Measurements from ENCODE around the gene GTF2H1. TPM values are rescaled to one million over a fixed set of nuclear protein-coding genes. Genes with fewer than 3 reads are reported as not detected.

Gene GTF2H1
- polyA plus RNA-seq, 4 donors = 23.1 to 65.7 (median 27.3) TPM

DNA sequence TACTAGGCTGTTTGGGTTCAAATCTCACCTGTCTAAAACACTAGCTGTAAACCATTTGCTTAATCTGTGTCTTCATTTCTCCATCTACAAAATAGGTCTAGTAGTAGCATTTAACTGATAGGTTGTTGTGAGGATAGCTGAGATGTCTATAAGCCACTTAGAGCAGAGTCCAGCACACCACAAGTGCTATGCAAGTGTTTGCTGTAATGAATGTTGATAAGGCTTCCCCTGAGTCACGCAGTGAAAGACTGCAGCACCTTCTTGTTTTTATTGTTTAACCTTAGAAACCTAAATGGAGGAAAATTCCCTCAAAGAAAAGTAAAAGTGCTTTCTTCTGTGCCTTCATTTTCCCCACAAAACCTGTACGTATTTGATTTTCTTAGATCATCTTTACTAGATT is 48.9 kb downstream of the GTF2H1 start:
- WGBS, 3 donors = 29 to 58% (median 35%) methylated on average over 2 of the region's 2 CpGs
- DNase-seq = peak; percentile 81 to 91
- Histone ChIP-seq H3K4me3 (ENCODE audit: low read depth in 1 of 3, low read length in 3 of 3) (no peak overlapping the region), H3K4me1 (ENCODE audit: control insufficient read depth in 3 of 3, insufficient read depth in 2 of 3, low read depth in 1 of 3, low read length in 2 of 3) (peaks cover 0 to 22% (median 2%) of the 10 kb centered on the region in 3 donors), H3K27ac (ENCODE audit: low read depth in 1 of 3, low read length in 2 of 3) (peak overlapping the region in 2 of 3 donors; percentile 70 to 80), H3K9me3 (ENCODE audit: control insufficient read depth in 2 of 2, insufficient read depth in 1 of 2, low read depth in 1 of 2, low read length in 1 of 2) (no peaks in the 10 kb centered on the region), H3K27me3 (ENCODE audit: control insufficient read depth in 3 of 3, insufficient read depth in 3 of 3, low read length in 3 of 3) (no peaks in the 10 kb centered on the region), H3K36me3 (ENCODE audit: control insufficient read depth in 3 of 3, insufficient read depth in 2 of 3, low read depth in 1 of 3, low read length in 3 of 3) (peaks cover 2 to 6% (median 3%) of the 10 kb centered on the region in 3 donors)
- FAIRE-seq = no peak

DNA sequence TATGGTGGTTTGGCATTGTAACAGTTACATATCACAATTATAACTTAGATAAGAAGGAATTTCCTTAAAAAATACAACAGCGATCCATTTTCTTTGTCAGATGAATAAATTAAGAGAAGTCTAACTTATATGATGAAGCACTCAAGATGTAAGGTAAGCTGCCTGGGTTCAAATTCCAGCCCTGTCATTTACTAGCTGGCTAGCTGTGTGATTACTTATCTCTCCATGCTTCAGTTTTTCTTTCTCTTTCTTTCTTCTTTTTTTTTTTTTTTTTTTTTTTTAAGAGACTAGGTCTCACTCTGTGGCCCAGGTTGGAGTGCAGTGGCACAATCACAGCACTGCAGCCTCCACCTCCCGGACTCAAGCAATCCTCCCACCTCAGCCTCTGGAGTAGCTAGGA is 49.8 kb downstream of the GTF2H1 start:
- H3K36me3 ChIP-seq (ENCODE audit: control insufficient read depth in 3 of 3, insufficient read depth in 2 of 3, low read depth in 1 of 3, low read length in 3 of 3) = peaks cover 0 to 6% (median 0%) of the 10 kb centered on the region in 3 donors
- no peaks in the 10 kb centered on the region for H3K27me3 ChIP-seq (ENCODE audit: control insufficient read depth in 3 of 3, insufficient read depth in 3 of 3, low read length in 3 of 3)
- 27 to 71% (median 42%) methylated on average over 2 of the region's 2 CpGs for WGBS, 3 donors
- FAIRE-seq = no peak
- no peaks in the 10 kb centered on the region for H3K9me3 ChIP-seq (ENCODE audit: control insufficient read depth in 2 of 2, insufficient read depth in 1 of 2, low read depth in 1 of 2, low read length in 1 of 2)
- no peak overlapping the region for H3K4me3 ChIP-seq (ENCODE audit: low read depth in 1 of 3, low read length in 3 of 3)
- H3K4me1 ChIP-seq (ENCODE audit: control insufficient read depth in 3 of 3, insufficient read depth in 2 of 3, low read depth in 1 of 3, low read length in 2 of 3) = peaks cover 0 to 22% (median 2%) of the 10 kb centered on the region in 3 donors
- H3K27ac ChIP-seq (ENCODE audit: low read depth in 1 of 3, low read length in 2 of 3) = peak overlapping the region in 2 of 3 donors; percentile 80 to 81
- peak; percentile 73 to 87 for DNase-seq

DNA sequence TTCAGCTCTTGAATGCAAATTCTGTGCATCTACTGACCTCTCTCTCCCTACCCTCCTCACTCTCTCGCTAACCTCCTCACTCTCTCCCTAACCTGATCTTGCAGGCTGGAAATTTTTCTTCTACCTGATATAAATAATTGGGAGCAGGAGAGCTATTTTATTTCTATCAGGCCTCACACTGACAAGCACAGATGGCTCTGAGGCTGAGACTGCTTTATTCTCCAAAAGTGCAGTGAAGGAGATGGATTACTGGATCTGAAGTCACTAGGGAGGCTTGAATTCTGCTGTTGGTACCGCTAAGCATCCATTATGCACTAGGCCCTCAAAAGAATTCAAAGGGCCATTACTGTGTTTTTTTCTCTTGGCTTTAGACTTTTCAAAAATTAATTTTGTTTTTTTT is 52.6 kb downstream of the GTF2H1 start:
- Histone ChIP-seq H3K9me3 (ENCODE audit: control insufficient read depth in 2 of 2, insufficient read depth in 1 of 2, low read depth in 1 of 2, low read length in 1 of 2) (no peaks in the 10 kb centered on the region), H3K4me1 (ENCODE audit: control insufficient read depth in 3 of 3, insufficient read depth in 2 of 3, low read depth in 1 of 3, low read length in 2 of 3) (peaks cover 0 to 17% (median 0%) of the 10 kb centered on the region in 3 donors), H3K27ac (ENCODE audit: low read depth in 1 of 3, low read length in 2 of 3) (no peak overlapping the region), H3K4me3 (ENCODE audit: low read depth in 1 of 3, low read length in 3 of 3) (no peak overlapping the region), H3K36me3 (ENCODE audit: control insufficient read depth in 3 of 3, insufficient read depth in 2 of 3, low read depth in 1 of 3, low read length in 3 of 3) (no peaks in the 10 kb centered on the region), H3K27me3 (ENCODE audit: control insufficient read depth in 3 of 3, insufficient read depth in 3 of 3, low read length in 3 of 3) (no peaks in the 10 kb centered on the region)
- no peak for DNase-seq
- no peak for FAIRE-seq
- WGBS, 3 donors = 93 to 98% (median 94%) methylated on average over 2 of the region's 2 CpGs

DNA sequence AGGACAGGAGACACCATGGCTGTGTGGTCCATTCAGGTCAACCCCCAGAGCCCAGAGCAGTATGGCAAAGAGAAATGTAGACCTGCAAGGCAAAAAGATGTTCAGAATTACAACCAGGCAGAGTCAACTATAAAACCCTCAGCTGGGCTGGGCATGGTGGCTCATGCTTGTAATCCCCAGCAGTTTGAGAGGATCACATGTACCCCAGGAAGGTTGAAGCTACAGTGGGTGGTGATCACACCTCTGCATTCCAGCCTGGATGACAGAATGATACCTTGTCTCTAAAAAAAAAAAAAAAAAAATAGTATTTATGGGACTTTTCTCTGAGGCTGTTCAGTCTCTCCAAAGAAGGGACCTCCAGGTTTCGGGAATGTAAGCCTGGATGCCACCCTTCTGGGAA is 53.6 kb downstream of the GTF2H1 start:
- H3K27me3 ChIP-seq (ENCODE audit: control insufficient read depth in 3 of 3, insufficient read depth in 3 of 3, low read length in 3 of 3) = no peaks in the 10 kb centered on the region
- H3K4me3 ChIP-seq (ENCODE audit: low read depth in 1 of 3, low read length in 3 of 3) = no peak overlapping the region
- H3K27ac ChIP-seq (ENCODE audit: low read depth in 1 of 3, low read length in 2 of 3) = no peak overlapping the region
- peaks cover 0 to 15% (median 0%) of the 10 kb centered on the region in 3 donors for H3K4me1 ChIP-seq (ENCODE audit: control insufficient read depth in 3 of 3, insufficient read depth in 2 of 3, low read depth in 1 of 3, low read length in 2 of 3)
- FAIRE-seq = no peak
- H3K9me3 ChIP-seq (ENCODE audit: control insufficient read depth in 2 of 2, insufficient read depth in 1 of 2, low read depth in 1 of 2, low read length in 1 of 2) = no peaks in the 10 kb centered on the region
- WGBS, 3 donors = 95 to 100% (median 97%) methylated on average over 1 of the region's 1 CpG
- no peaks in the 10 kb centered on the region for H3K36me3 ChIP-seq (ENCODE audit: control insufficient read depth in 3 of 3, insufficient read depth in 2 of 3, low read depth in 1 of 3, low read length in 3 of 3)
- DNase-seq = no peak

DNA sequence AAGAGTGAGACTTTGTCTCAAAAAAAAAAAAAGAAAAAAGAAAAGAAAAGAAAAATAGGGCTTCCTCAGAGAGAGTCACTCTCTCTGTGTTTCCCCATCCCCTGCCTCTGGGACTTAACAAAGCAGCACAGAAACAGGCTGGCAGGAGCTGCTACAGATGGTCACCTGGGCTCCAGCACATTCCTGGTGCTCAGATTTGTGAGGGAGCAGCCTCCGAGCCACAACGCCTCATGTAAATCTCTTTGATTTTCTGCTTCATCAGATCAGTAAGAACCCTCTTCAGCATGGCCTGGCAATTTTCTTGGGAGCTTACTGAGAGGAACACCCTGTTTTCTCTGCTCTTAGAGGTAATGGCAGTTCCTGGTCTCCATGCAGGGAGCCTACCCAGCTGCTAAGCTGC is 56.8 kb downstream of the GTF2H1 start:
- WGBS, 3 donors = 72 to 96% (median 82%) methylated on average over 2 of the region's 2 CpGs
- peaks cover 2 to 17% (median 3%) of the 10 kb centered on the region in 3 donors for H3K4me1 ChIP-seq (ENCODE audit: control insufficient read depth in 3 of 3, insufficient read depth in 2 of 3, low read depth in 1 of 3, low read length in 2 of 3)

DNA sequence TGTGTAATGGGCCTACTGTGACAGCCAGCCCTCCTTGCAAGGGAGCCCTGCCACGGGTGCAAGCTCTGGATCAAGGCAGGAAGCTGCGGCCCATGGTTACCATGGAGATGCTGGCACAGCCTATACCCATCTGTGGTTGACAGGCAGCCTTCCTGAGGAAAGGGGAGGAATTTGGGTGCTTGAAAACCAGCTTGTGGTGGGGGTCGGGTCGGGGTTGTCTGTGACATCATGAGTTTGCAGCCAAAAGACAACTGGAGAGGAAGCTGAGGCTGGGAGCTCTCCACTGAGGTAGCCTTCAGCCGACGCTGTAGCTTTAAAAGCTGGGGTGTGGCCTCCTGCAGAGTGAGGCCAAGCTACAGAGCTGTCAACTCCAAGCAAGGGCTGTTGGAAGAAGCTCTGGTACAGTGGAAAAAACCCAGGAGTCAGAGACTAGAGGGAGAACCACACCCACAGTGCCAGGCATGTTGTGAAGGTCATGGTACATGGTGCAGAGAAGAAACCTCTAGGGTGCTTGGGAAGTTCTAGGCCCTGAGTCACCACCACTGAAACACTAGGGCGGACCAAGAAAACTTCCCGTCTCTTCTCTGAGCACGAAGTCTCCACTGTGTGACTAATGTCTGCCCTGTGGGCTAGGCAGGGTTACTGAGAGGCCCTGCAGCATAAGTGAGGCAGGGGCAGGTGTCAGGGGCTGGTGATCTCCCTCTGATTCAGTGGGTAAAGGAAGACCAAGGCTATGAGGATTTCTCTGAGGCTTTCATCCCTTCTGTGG is 61.2 kb downstream of the GTF2H1 start:
- FAIRE-seq (no peak), DNase-seq (peak; percentile 86 to 100)
- 2 to 6% (median 5%) methylated on average over 9 of the region's 9 CpGs for WGBS, 3 donors
- no peaks in the 10 kb centered on the region for H3K27me3 ChIP-seq (ENCODE audit: control insufficient read depth in 3 of 3, insufficient read depth in 3 of 3, low read length in 3 of 3)
- no peaks in the 10 kb centered on the region for H3K36me3 ChIP-seq (ENCODE audit: control insufficient read depth in 3 of 3, insufficient read depth in 2 of 3, low read depth in 1 of 3, low read length in 3 of 3)
- H3K4me3 ChIP-seq (ENCODE audit: low read depth in 1 of 3, low read length in 3 of 3) = no peak overlapping the region
- H3K9me3 ChIP-seq (ENCODE audit: control insufficient read depth in 2 of 2, insufficient read depth in 1 of 2, low read depth in 1 of 2, low read length in 1 of 2) = no peaks in the 10 kb centered on the region
- peaks cover 2 to 22% (median 3%) of the 10 kb centered on the region in 3 donors for H3K4me1 ChIP-seq (ENCODE audit: control insufficient read depth in 3 of 3, insufficient read depth in 2 of 3, low read depth in 1 of 3, low read length in 2 of 3)
- H3K27ac ChIP-seq (ENCODE audit: low read depth in 1 of 3, low read length in 2 of 3) = peak overlapping the region; percentile 92 to 98 (median 96)

More for the DNA sequence above, 56.8 kb downstream of the GTF2H1 start:
- Histone ChIP-seq H3K9me3 (ENCODE audit: control insufficient read depth in 2 of 2, insufficient read depth in 1 of 2, low read depth in 1 of 2, low read length in 1 of 2) (no peaks in the 10 kb centered on the region), H3K4me3 (ENCODE audit: low read depth in 1 of 3, low read length in 3 of 3) (no peak overlapping the region), H3K27ac (ENCODE audit: low read depth in 1 of 3, low read length in 2 of 3) (no peak overlapping the region), H3K27me3 (ENCODE audit: control insufficient read depth in 3 of 3, insufficient read depth in 3 of 3, low read length in 3 of 3) (no peaks in the 10 kb centered on the region), H3K36me3 (ENCODE audit: control insufficient read depth in 3 of 3, insufficient read depth in 2 of 3, low read depth in 1 of 3, low read length in 3 of 3) (no peaks in the 10 kb centered on the region)
- FAIRE-seq = no peak
- DNase-seq = no peak

DNA sequence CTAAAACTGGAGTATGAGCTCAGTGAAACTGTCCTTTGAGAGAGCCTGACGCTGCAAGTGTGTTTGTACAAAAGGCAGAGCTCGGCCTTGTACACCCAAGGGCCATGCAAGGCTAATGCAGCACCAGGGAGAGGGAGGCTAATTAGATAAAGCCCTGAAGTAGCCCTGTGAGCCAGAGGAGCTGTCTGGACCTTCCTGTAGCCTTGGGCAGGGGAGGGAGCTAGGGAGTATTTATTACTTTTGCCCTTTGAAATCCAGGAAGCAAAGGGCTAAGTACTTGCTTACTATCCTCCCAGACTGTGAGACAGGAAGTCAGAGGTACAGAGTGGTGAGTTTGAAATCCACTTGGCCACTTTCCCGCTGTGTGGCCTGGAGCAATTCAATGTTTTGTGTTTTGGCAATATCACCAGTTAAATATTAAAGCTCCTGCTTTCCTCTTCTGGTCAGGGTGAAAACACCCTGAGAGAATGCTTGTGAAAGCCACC is 61.8 kb downstream of the GTF2H1 start:
- 2 to 9% (median 4%) methylated on average over 3 of the region's 3 CpGs for WGBS, 3 donors
- Histone ChIP-seq H3K36me3 (ENCODE audit: control insufficient read depth in 3 of 3, insufficient read depth in 2 of 3, low read depth in 1 of 3, low read length in 3 of 3) (no peaks in the 10 kb centered on the region), H3K9me3 (ENCODE audit: control insufficient read depth in 2 of 2, insufficient read depth in 1 of 2, low read depth in 1 of 2, low read length in 1 of 2) (no peaks in the 10 kb centered on the region), H3K4me3 (ENCODE audit: low read depth in 1 of 3, low read length in 3 of 3) (no peak overlapping the region), H3K27me3 (ENCODE audit: control insufficient read depth in 3 of 3, insufficient read depth in 3 of 3, low read length in 3 of 3) (no peaks in the 10 kb centered on the region), H3K4me1 (ENCODE audit: control insufficient read depth in 3 of 3, insufficient read depth in 2 of 3, low read depth in 1 of 3, low read length in 2 of 3) (peaks cover 2 to 22% (median 3%) of the 10 kb centered on the region in 3 donors), H3K27ac (ENCODE audit: low read depth in 1 of 3, low read length in 2 of 3) (peak overlapping the region; percentile 92 to 98 (median 96))
- FAIRE-seq (no peak), DNase-seq (peak; percentile 89 to 98)

DNA sequence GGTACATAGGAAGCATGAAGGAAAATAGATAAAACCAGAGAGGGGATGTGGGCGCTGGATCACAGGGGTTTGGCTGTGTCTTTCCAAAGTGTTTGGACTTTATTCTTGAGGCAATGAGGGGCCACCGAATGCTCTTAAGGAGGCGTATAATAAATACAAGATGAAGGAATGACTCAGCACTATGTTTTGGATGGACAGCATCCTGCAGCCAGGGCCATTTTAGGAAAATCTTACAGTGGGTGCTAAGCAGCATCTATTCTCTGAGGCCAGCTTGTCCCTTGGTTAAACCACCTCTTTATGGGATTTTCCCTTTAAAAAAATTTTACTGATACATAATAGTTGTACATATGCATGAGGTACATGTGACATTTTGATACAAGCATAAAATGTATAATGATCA is 67.7 kb downstream of the GTF2H1 start:
- FAIRE-seq (no peak), DNase-seq (no peak)
- Histone ChIP-seq H3K4me3 (ENCODE audit: low read depth in 1 of 3, low read length in 3 of 3) (no peak overlapping the region), H3K36me3 (ENCODE audit: control insufficient read depth in 3 of 3, insufficient read depth in 2 of 3, low read depth in 1 of 3, low read length in 3 of 3) (no peaks in the 10 kb centered on the region), H3K27ac (ENCODE audit: low read depth in 1 of 3, low read length in 2 of 3) (no peak overlapping the region), H3K9me3 (ENCODE audit: control insufficient read depth in 2 of 2, insufficient read depth in 1 of 2, low read depth in 1 of 2, low read length in 1 of 2) (no peaks in the 10 kb centered on the region), H3K27me3 (ENCODE audit: control insufficient read depth in 3 of 3, insufficient read depth in 3 of 3, low read length in 3 of 3) (no peaks in the 10 kb centered on the region), H3K4me1 (ENCODE audit: control insufficient read depth in 3 of 3, insufficient read depth in 2 of 3, low read depth in 1 of 3, low read length in 2 of 3) (peaks cover 2 to 19% (median 4%) of the 10 kb centered on the region in 3 donors)
- WGBS, 3 donors = 81 to 86% (median 84%) methylated on average over 3 of the region's 3 CpGs

All from small intestine (tissue), 7 donors.